ENCODE results near the gene HOXD10.

HOXD10 gene

GRCh38 chr2:176128172-176128981 lies 11.8 kb downstream of the HOXD10 start:
- TF ChIP-seq CTCF (IDR thresholded peaks at IDR 0.05; ENCODE audit: control insufficient read depth, extremely low read depth, insufficient read depth): no peak
- H3K4me3 ChIP-seq (ENCODE audit: low read depth, low read length): no peak overlapping the region
- no peak for DNase-seq (ENCODE audit: low read depth)

GRCh38 chr2:176128982-176129796 lies 12.6 kb downstream of the HOXD10 start, which contains the start of gene HOXD8:
Gene HOXD8, plus strand, starts transcription at chr2:176129705. Its CDS starts 662 bp downstream, at chr2:176130367.
- no peak within 1 kb of the TSS for H3K4me3 ChIP-seq (ENCODE audit: low read depth, low read length)
- DNase-seq (ENCODE audit: low read depth): no peak
- no peak for TF ChIP-seq CTCF (IDR thresholded peaks at IDR 0.05; ENCODE audit: control insufficient read depth, extremely low read depth, insufficient read depth)

- no peak for DNase-seq (ENCODE audit: low read depth)
- no peak for TF ChIP-seq CTCF (IDR thresholded peaks at IDR 0.05; ENCODE audit: control insufficient read depth, extremely low read depth, insufficient read depth)
- no peak overlapping the region for H3K4me3 ChIP-seq (ENCODE audit: low read depth, low read length)
Measured at GRCh38 chr2:176129813-176130146, 13.2 kb downstream of the HOXD10 start.

GRCh38 chr2:176130147-176130956 lies 13.8 kb downstream of the HOXD10 start:
- no peak overlapping the region for H3K4me3 ChIP-seq (ENCODE audit: low read depth, low read length)
- TF ChIP-seq CTCF (IDR thresholded peaks at IDR 0.05; ENCODE audit: control insufficient read depth, extremely low read depth, insufficient read depth): no peak
- DNase-seq (ENCODE audit: low read depth): no peak

- no peak overlapping the region for H3K4me3 ChIP-seq (ENCODE audit: low read depth, low read length)
- TF ChIP-seq CTCF (IDR thresholded peaks at IDR 0.05; ENCODE audit: control insufficient read depth, extremely low read depth, insufficient read depth): no peak
- DNase-seq (ENCODE audit: low read depth): no peak
Measured at GRCh38 chr2:176130957-176131847, 14.6 kb downstream of the HOXD10 start.

- H3K4me3 ChIP-seq (ENCODE audit: low read depth, low read length): no peak overlapping the region
- no peak for TF ChIP-seq CTCF (IDR thresholded peaks at IDR 0.05; ENCODE audit: control insufficient read depth, extremely low read depth, insufficient read depth)
- no peak for DNase-seq (ENCODE audit: low read depth)
Measured at GRCh38 chr2:176131848-176132158, 15.2 kb downstream of the HOXD10 start.
